Bone marrow (tissue), 2 donors: ENCODE data around the gene TMPO.
"Not testable (repeated sequence)": the region's sequence is repeated elsewhere in the genome, so short reads cannot be mapped to it uniquely, and the experiment has no call there.

ENCODE experiments used
- DNase-seq, 2 donors: peaks; one replicate each; lab custom pipeline; 2025; lab: John Stamatoyannopoulos, UW

The TMPO gene

DNA sequence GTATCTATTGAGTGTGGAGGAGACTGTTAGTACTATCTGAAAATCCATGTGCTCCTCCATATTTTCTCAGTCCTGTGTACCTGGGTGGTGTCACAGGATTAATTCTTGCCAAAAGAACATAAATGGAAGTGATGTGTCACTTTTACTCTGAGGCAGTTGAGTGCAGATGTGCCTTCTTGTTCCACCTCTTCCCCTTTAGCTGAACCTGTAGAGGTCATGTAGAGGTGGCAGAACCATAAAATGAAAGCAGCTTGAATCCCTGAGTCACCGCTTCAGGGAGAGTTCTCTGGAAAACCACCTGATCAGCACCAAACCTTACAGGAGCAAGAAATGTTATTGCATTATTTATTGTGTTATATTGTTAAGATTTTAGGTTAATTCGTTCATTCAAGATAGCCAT lies 63.4 kb downstream of the TMPO start:
- peak in 1 of 2 donors; percentile 4 for DNase-seq

- no peak for DNase-seq
These were observed 64.0 kb downstream of the TMPO start for GRCh38 chr12:98579347-98579746.

- DNase-seq: no peak
These were observed 64.4 kb downstream of the TMPO start for GRCh38 chr12:98579835-98580234.

GRCh38 chr12:98580695-98581094 lies 65.3 kb downstream of the TMPO start:
- no peak for DNase-seq

DNA sequence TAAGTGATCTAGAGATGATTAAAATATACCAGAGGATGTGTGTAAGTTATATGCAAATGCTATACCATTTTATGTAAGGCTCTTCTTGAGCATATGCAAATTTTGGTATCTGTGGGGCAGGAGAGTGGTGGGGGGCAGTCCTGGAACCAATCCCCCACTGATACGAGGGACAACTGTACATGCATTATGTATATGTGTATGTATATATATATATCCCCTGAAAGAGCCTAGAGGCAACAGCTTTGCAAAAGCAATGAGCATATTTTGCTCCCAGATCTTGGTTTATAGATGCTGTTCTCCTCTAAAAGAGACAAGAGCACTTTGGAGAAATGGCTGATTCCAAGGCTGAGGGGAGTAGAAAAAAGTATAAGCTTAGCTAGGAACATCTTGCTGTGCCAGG lies 65.7 kb downstream of the TMPO start:
- DNase-seq: no peak

DNA sequence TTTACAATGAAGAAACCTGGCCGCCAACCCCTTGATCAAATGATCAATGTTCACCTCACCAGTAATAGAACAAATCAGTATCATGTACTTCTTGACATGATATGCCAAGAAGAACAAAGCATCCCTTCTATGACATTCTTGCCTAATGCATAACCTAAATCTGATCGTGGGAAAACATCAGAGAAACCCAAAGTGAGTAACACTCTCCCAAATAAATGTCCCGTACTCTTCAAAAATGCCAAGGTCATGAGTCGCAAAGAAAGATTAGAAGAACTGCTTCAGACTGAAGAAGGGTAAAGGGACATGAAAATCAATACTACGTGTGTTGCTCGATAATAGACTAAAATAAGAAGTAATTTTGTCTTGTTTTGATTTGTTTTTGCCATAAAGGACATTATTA lies 66.7 kb downstream of the TMPO start:
- no peak for DNase-seq

- no peak for DNase-seq
These were observed 71.7 kb downstream of the TMPO start for GRCh38 chr12:98587084-98587483.

DNA sequence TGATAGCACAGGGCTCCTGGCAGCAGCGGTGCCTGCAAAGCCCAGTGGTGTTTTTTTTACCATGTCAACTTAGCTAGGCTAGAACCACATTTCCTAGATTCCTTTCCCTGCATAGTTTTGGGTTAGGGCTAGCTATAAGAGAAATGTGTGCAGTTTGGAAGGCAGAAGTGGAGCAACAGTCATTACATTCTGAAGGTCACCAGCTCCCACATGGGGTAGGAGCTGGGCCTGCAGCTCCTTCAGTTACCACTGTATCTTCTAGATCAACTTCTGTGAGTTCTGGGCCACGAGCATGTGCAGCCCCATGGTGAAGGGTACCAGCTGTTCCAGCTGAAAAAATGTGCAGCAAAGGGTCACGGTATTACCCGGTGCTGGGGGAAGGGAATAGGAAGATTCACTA lies 75.8 kb downstream of the TMPO start:
- no peak for DNase-seq

GRCh38 chr12:98592825-98593322 lies 77.5 kb downstream of the TMPO start:
- DNase-seq: no peak

GRCh38 chr12:98593351-98594049 lies 78.1 kb downstream of the TMPO start, which contains the start of gene SLC25A3:
SLC25A3 (plus strand) TSS chr12:98593686; CDS start chr12:98593979, 293 bp downstream.
- peak; percentile 83 to 97 for DNase-seq

- DNase-seq: peak in 1 of 2 donors; percentile 69
These were observed 78.9 kb downstream of the TMPO start for GRCh38 chr12:98594050-98594835.

DNA sequence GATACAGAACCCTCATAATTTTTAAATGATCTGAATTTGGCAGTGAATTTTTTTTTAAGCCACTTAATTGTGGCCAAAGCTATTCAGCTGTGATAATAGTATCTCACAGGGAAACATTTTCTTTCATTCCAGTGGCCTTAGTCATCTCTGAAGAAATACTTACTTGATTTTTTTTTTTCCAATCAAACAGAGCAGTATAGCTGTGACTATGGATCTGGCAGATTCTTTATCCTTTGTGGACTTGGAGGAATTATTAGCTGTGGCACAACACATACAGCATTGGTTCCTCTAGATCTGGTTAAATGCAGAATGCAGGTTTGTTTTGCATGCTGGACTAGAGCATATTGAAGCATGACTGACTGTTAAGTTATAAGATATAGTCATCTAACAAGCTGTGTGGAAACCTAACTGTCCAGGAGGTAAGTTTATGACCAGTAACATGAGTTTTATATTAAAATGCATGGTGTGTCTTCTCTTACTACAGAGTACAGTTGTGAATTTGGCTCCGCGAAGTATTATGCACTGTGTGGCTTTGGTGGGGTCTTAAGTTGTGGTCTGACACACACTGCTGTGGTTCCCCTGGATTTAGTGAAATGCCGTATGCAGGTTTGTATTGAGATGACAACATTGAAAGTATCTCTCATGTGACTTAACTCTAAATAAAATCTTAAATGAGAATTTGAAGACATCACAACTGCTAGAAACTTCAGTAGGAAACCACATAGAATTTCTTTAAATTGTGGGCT lies 80.0 kb downstream of the TMPO start:
- DNase-seq: no peak

- not testable (repeated sequence) for DNase-seq
These were observed 81.9 kb downstream of the TMPO start for GRCh38 chr12:98597313-98597712.
